Osteocyte (in vitro differentiated cells): ENCODE data around the gene ZNF865. TPM values are rescaled to one million over a fixed set of nuclear protein-coding genes. Genes with fewer than 3 reads are reported as not detected.

Experiments used
- DNase-seq: peaks from one replicate; pipeline ENCODE4 v3.0.0; 2021; ENCODE audit warnings: mixed read lengths; ENCODE audit not compliant: unreplicated experiment; ENCODE audit errors: extremely low spot score
- H3K27ac Mint-ChIP-seq: one replicate; pipeline ENCODE4 v1.8.0; 2021; ENCODE audit warnings: mild to moderate bottlenecking, mixed read lengths; ENCODE audit not compliant: unreplicated experiment
- H3K27me3 Mint-ChIP-seq: one replicate; pipeline ENCODE4 v1.8.0; 2021; ENCODE audit warnings: mixed read lengths; ENCODE audit not compliant: unreplicated experiment
- H3K36me3 Mint-ChIP-seq: one replicate; pipeline ENCODE4 v1.8.0; 2021; ENCODE audit warnings: mixed read lengths; ENCODE audit not compliant: unreplicated experiment
- H3K4me1 Mint-ChIP-seq: one replicate; pipeline ENCODE4 v1.8.0; 2021; ENCODE audit warnings: mixed read lengths; ENCODE audit not compliant: unreplicated experiment
- H3K4me3 Mint-ChIP-seq: one replicate; pipeline ENCODE4 v1.8.0; 2021; ENCODE audit warnings: mild to moderate bottlenecking, moderate library complexity, mixed read lengths; ENCODE audit not compliant: unreplicated experiment
- H3K9me3 Mint-ChIP-seq: one replicate; pipeline ENCODE4 v1.8.0; 2021; ENCODE audit warnings: mixed read lengths; ENCODE audit not compliant: unreplicated experiment
- CTCF ChIP-seq: fragments of 200-600 bp; sonication (generic); IDR thresholded peaks from 2 replicates; pipeline ENCODE4 v1.5.0; 2021; ENCODE audit warnings: antibody characterized with exemption, mild to moderate bottlenecking, moderate library complexity
- total RNA-seq: library from RNA; stranded (reverse); gene quantifications from 2 replicates; pipeline ENCODE4 v1.2.1, GENCODE V29; 2021

ZNF865 gene
- total RNA-seq, 1 donor from 2014 or later: 19.2 TPM

- DNase-seq: no peak
- no peak for TF ChIP-seq CTCF
- peaks cover 10% of the 10 kb centered on the region for H3K36me3 Mint-ChIP-seq
- H3K9me3 Mint-ChIP-seq: no peaks in the 10 kb centered on the region
- H3K4me3 Mint-ChIP-seq: no peak overlapping the region
- peaks cover 17% of the 10 kb centered on the region for H3K4me1 Mint-ChIP-seq
- no peak overlapping the region for H3K27ac Mint-ChIP-seq
- no peaks in the 10 kb centered on the region for H3K27me3 Mint-ChIP-seq
Observed at GRCh38 chr19:55620410-55621204, 15.2 kb downstream of the ZNF865 start.

GRCh38 chr19:55621205-55621672, 15.8 kb downstream of the ZNF865 start:
- Mint-ChIP-seq H3K27me3 (no peaks in the 10 kb centered on the region), H3K27ac (no peak overlapping the region), H3K9me3 (no peaks in the 10 kb centered on the region), H3K4me3 (no peak overlapping the region), H3K4me1 (peaks cover 17% of the 10 kb centered on the region), H3K36me3 (peaks cover 10% of the 10 kb centered on the region)
- no peak for TF ChIP-seq CTCF
- DNase-seq: no peak

- Mint-ChIP-seq H3K9me3 (no peaks in the 10 kb centered on the region), H3K27ac (no peak overlapping the region), H3K4me3 (no peak overlapping the region), H3K4me1 (peaks cover 17% of the 10 kb centered on the region), H3K36me3 (peaks cover 9% of the 10 kb centered on the region), H3K27me3 (no peaks in the 10 kb centered on the region)
- no peak for DNase-seq
- no peak for TF ChIP-seq CTCF
Observed at GRCh38 chr19:55621673-55622231, 16.3 kb downstream of the ZNF865 start.

- H3K9me3 Mint-ChIP-seq: no peaks in the 10 kb centered on the region
- no peak overlapping the region for H3K4me3 Mint-ChIP-seq
- H3K4me1 Mint-ChIP-seq: peaks cover 17% of the 10 kb centered on the region
- no peak for TF ChIP-seq CTCF
- no peaks in the 10 kb centered on the region for H3K27me3 Mint-ChIP-seq
- H3K36me3 Mint-ChIP-seq: peaks cover 6% of the 10 kb centered on the region
- DNase-seq: no peak
- H3K27ac Mint-ChIP-seq: no peak overlapping the region
Observed at GRCh38 chr19:55622242-55622969, 17.0 kb downstream of the ZNF865 start.

- H3K4me3 Mint-ChIP-seq: no peak overlapping the region
- no peak for DNase-seq
- H3K27me3 Mint-ChIP-seq: no peaks in the 10 kb centered on the region
- peaks cover 17% of the 10 kb centered on the region for H3K4me1 Mint-ChIP-seq
- H3K36me3 Mint-ChIP-seq: peaks cover 1% of the 10 kb centered on the region
- peak overlapping the region; percentile 98 for H3K27ac Mint-ChIP-seq
- no peak for TF ChIP-seq CTCF
- H3K9me3 Mint-ChIP-seq: no peaks in the 10 kb centered on the region
Observed at GRCh38 chr19:55623130-55623529, 17.7 kb downstream of the ZNF865 start.
